LoVo (cell line): Measurements from ENCODE around the gene USP2.
"Not testable (repeated sequence)": the region's sequence is repeated elsewhere in the genome, so short reads cannot be mapped to it uniquely, and the experiment has no call there.

Source experiments
- DNase-seq: peaks from one replicate; pipeline ENCODE4 v3.0.0-alpha.2; 2016; ENCODE audit warnings: low spot score

USP2 gene

GRCh38 chr11:119414321-119414720 is 32.8 kb upstream of the USP2 start:
- no peak for DNase-seq

DNA sequence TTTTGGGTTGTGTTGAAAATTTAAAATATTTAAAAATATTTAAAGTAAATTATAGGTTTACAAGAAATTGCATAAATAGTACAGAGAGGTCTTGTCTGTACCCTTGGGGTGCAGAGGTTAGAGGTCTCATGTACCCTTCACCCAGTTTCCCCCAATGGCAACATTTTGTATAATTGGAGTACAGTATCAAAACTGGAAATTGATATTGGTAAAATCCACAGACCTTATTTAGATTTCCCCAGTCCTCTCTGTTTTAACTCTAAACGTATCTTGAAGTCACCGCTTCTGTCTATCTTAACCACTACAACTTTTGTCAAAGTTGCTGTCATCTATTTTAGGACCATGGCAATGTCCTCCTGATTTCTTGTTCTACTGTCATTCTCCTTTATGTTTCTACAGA is 30.6 kb upstream of the USP2 start:
- DNase-seq: no peak

- DNase-seq: no peak
Observed at GRCh38 chr11:119410501-119410900, 29.0 kb upstream of the USP2 start.

DNA sequence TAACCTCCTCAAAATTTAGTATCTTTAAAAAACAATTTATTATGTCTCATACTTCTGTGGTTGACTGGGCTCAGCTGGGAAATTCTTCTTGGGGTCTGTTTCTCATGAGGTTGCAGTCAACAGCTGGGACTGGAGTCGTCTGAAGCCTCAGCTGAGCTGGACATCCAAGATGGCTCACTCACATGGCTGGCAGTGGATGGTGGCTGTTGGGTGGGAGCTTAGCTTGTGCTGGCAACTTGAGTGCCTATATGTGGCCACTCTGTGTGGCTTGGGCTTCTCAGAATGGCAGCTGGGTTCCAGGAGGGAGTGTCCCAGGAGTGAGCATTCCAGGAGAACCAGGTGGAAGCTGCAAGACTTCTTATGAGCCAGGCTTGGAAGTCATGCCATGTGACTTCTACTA is 28.2 kb upstream of the USP2 start:
- no peak for DNase-seq

GRCh38 chr11:119406005-119406404 is 24.5 kb upstream of the USP2 start:
- DNase-seq: no peak

- not testable (repeated sequence) for DNase-seq
Observed at GRCh38 chr11:119405448-119405847, 24.0 kb upstream of the USP2 start.

DNA sequence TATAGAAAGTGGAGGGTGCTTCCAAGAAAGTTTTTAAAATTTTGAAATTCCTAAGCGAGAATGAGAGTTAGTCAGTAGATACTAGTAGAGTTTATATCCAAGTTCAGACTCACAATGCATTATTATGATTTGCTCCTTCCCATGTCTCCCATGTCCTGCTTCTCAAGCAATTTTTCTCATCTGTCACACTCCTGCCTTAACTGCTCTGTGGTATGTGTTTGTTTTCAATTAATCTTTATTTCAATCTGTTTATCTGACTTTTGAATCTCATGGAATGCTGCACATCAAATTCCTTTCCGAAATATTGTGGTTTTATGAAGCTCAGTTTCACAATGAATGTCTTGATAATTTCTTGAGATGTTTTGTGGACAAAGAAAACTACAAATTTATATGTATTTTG is 23.4 kb upstream of the USP2 start:
- DNase-seq: no peak

DNA sequence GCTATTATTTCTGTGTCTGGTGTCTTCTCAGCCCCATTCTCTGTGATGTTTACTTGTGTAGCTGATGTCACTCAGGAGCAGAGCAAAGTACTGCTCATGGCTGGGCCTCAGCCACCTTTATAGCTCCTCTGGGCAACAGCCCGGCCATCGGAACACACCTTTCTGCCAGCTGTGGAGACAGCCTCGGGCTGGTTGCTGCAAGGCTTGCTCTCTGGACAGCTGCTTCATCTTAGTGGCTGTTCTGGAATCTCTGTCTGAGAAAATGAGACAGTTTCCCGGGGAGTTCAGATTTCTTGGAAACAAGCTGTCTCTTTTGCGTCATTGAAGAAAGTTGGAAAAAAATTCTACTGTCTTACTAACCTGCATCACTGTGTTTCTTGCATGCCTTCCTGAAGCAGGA is 21.5 kb upstream of the USP2 start:
- DNase-seq: no peak

GRCh38 chr11:119402470-119402869 is 21.0 kb upstream of the USP2 start:
- no peak for DNase-seq

- no peak for DNase-seq
Observed at GRCh38 chr11:119400860-119401259, 19.4 kb upstream of the USP2 start.

- DNase-seq: no peak
Observed at GRCh38 chr11:119397740-119398139, 16.2 kb upstream of the USP2 start.

- DNase-seq: no peak
Observed at GRCh38 chr11:119396835-119397234, 15.3 kb upstream of the USP2 start.

- no peak for DNase-seq
Observed at GRCh38 chr11:119391275-119391674, 9.8 kb upstream of the USP2 start.

- peak; percentile 14 for DNase-seq
Observed at GRCh38 chr11:119389611-119390254, 8.2 kb upstream of the USP2 start.

- DNase-seq: no peak
Observed at GRCh38 chr11:119388103-119388502, 6.6 kb upstream of the USP2 start.

DNA sequence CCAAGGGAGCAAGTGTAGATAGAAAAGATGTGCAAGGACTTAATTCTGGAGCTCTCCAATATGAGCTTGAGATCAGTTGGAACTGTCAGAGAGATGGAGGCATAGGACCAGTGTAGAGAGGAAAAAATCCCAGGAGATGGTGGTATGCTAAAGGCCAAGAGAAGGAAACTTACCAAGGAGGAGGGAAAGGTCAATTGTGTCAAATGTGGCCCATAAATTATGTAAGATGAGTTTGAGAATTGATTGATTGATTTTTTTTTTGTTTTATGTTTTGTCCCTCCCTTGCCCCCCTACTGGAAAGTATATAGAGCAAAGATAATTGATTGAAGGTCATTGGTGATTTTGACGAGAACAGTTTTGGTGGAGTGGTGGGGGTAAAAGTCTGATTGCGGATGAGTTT is 2.8 kb upstream of the USP2 start:
- no peak for DNase-seq

DNA sequence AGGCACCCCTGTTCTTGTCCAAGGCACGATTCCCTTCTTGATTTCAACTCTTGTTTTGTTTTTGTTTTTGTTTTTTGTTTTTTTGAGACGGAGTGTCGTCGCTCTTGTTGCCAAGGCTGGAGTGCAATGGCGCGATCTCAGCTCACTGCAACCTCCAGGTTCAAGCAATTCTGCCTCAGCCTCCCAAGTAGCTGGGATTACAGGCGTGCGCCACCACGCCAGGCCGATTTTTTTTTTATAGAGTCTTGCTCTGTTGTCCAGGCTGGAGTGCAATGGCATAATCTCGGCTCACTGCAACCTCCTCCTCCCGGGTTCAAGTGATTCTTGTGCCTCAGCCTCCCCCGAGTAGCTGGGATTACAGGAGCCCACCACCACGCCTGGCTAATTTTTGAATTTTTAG is 1.0 kb upstream of the USP2 start:
- DNase-seq: not testable (repeated sequence)

DNA sequence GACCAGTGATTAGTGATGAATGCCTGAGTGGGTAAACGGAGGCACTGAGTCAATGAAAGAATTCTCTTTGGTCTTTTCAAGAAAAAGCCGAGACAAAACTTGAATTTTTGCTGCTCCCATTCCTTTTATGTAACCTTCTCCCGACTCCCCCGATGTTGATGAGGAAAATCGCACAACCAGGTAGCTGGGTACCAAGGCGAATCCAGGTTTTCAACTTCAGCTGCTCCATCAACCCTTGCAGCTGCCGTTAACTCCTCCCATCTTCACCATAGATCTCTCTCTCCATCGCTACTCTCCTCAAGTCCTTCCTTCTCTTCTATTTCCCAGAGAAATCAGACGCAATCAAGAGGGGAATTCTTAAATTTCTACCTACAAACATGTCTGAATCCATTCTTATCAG is 611 bp upstream of the USP2 start:
- no peak for DNase-seq

- no peak for DNase-seq
Observed at GRCh38 chr11:119380827-119381180, 686 bp downstream of the USP2 start.

DNA sequence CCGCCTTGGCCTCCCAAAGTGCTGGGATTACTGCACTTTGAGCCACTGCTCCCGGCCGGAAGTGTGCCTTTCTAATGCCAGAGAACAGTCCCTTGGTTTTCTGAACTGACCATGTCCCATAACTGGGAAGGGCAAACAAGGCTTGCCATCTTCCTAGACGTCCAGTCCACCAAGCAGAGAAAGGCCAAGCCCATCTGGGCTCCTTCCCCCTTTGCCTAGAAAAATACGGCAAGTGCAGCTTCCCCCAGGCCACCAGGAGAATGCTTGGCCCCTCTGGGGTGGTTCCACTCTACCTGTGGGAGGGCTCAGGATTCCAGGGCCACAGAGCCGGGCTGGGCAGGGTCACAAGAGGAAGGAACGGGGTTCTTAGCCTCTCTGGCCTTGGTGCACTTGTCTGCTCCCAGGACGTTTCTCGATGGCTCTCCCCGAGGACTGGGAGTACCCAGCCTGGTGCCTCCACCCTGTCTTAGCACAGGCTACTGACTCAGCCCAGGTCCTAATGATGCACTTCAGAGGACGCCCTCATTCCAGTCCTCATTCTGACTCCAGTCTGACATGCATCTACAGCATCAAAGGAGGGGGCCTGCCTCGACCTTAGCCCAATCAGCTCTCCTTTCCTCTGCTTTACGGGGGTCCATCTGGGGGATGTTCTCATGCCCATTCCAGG is 1.2 kb downstream of the USP2 start:
- DNase-seq: no peak

DNA sequence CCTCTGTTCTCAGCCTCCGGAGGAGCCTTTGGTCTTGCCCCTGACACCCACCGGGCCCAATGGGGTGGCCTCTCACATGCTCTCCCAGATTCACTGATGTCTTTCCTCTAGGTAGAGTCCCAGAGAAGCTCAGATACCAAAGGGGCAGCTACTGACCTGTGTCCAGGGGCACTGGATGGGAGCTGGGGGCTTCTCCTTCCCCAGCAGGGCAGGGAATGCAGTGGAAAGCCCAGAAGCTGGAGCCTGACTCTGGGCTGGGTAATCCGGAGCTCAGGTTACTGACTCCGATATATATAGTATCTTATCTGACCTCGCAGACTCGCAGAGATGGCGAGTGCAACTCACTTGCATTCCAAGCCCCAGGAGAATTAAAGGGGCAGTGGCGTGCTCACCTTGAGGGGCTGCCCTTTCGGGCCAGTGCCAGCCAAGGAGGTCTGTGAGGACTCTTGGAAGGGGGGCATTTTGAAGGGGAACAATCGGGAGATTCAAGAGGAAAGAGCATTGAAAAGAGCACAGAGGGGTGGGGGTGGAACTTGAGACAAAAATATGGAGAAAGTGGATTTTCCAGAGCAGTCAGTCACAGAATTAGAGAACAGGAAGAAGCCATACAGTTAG is 2.5 kb downstream of the USP2 start:
- no peak for DNase-seq

DNA sequence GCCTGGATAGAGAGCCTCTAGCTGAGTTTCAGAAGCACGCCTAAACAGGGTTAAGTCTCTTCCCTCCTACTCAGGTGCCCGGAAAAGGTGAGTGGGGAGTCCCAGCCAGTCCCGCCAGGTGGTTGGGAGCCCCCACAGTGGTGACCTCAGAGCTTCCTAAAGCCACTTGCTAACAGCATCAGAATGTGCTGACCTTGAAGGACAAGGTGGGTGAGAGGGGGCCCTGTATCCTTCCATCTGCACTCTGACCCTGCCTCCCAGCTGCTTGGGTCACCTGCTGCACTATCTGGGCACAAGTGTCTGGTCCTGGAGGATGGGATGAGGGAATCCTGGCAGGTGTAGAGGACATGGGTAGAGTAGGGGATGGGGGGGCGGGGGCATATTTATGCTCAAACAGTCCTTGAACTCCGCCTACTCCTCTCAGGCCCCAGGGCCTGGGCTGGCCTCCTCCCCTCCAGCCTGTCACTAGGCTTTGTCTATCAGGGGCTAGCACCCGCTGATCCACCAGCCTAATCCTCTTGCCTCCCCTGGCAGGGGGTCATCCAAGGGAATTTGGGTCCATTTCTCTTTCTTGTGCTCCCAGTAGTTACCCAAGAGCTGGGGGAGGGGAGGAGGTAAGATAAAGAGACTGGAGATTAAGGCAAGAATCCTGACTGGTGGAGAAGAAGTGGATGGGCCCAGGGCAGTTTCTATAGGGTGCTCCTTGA is 3.4 kb downstream of the USP2 start:
- DNase-seq: no peak
